PC-3 (cell line): ENCODE measurements around the gene CBFA2T3. TPM values are rescaled to one million over a fixed set of nuclear protein-coding genes. Genes with fewer than 3 reads are reported as not detected.
"Not testable (repeated sequence)": the region's sequence is repeated elsewhere in the genome, so short reads cannot be mapped to it uniquely, and the experiment has no call there.

Experiments
- ATAC-seq: fragments of 200-7000 bp; cut with Tn5 transposase; 2 replicates; pipeline ENCODE4 v1.9.1; 2020; ENCODE audit warnings: mild to moderate bottlenecking, moderate library complexity
- BruUV-seq: library from RNA; stranded (reverse); fragments of 400-500 nt; replicated peaks from 2 replicates; lab custom pipeline; 2021; lab: Mats Ljungman, UMichigan
- CTCF ChIA-PET: fragments of 300-600 bp; sonication (Branson Sonifier 250); formaldehyde crosslinking; loops from one replicate; lab custom pipeline; 2022; ENCODE audit warnings: antibody characterized with exemption; lab: Charles Lee
- POLR2A ChIA-PET: fragments of 300-600 bp; sonication (Branson Sonifier 250); formaldehyde crosslinking; loops from one replicate; lab custom pipeline; 2022; ENCODE audit warnings: antibody characterized with exemption; ENCODE audit not compliant: unreplicated experiment; lab: Charles Lee
- DNase-seq: peaks from one replicate; pipeline ENCODE4 v3.0.0-alpha.2; 2015
- H2AFZ ChIP-seq: fragments of 300-600 bp; sonication (generic); 2 replicates; pipeline ENCODE4 v1.6.0; 2016; ENCODE audit warnings: antibody characterized with exemption, low read length
- H3F3A ChIP-seq: fragments of 300-600 bp; sonication (generic); one replicate; pipeline ENCODE4 v1.6.0; 2017; ENCODE audit warnings: antibody characterized with exemption, low read length, control low read depth, mild to moderate bottlenecking; ENCODE audit not compliant: unreplicated experiment
- H3K27ac ChIP-seq: fragments of 300-600 bp; sonication (generic); 2 replicates; pipeline ENCODE4 v1.5.1; 2016; ENCODE audit warnings: mild to moderate bottlenecking, low read length
- H3K27me3 ChIP-seq: fragments of 300-600 bp; sonication (generic); 2 replicates; pipeline ENCODE4 v1.6.1; 2016; ENCODE audit warnings: low read length, mixed read lengths
- H3K36me3 ChIP-seq: fragments of 300-600 bp; sonication (generic); 2 replicates; pipeline ENCODE4 v1.6.1; 2016; ENCODE audit warnings: low read depth, mixed run types, low read length, mixed read lengths
- H3K4me1 ChIP-seq: fragments of 300-600 bp; sonication (generic); 2 replicates; pipeline ENCODE4 v1.5.1; 2016; ENCODE audit warnings: low read length; ENCODE audit not compliant: insufficient read depth
- H3K4me2 ChIP-seq: fragments of 300-600 bp; sonication (generic); 2 replicates; pipeline ENCODE4 v1.6.0; 2016; ENCODE audit warnings: low read length
- H3K4me3 ChIP-seq: fragments of 300-600 bp; sonication (generic); 2 replicates; pipeline ENCODE4 v1.5.1; 2016; ENCODE audit warnings: mild to moderate bottlenecking, low read length, mixed read lengths
- H3K79me2 ChIP-seq: fragments of 300-600 bp; sonication (generic); 2 replicates; pipeline ENCODE4 v1.6.1; 2017; ENCODE audit warnings: low read length, mixed read lengths
- H3K9ac ChIP-seq: fragments of 300-600 bp; sonication (generic); 2 replicates; pipeline ENCODE4 v1.6.0; 2016; ENCODE audit warnings: mild to moderate bottlenecking, low read length
- H3K9me2 ChIP-seq: fragments of 300-600 bp; sonication (generic); replicated peaks from 2 replicates; pipeline ENCODE4 v1.6.1; 2016; ENCODE audit warnings: mixed run types, low read length, mixed read lengths
- H3K9me3 ChIP-seq: fragments of 300-600 bp; sonication (generic); 2 replicates; pipeline ENCODE4 v1.6.1; 2016; ENCODE audit warnings: low read length, mixed read lengths
- H4K20me1 ChIP-seq: fragments of 300-600 bp; sonication (generic); 2 replicates; pipeline ENCODE4 v1.6.1; 2016; ENCODE audit warnings: low read length, mixed read lengths
- EZH2 ChIP-seq: fragments of 300-600 bp; sonication (generic); IDR thresholded peaks from one replicate; pipeline ENCODE4 v1.6.1; 2017; ENCODE audit warnings: antibody characterized with exemption, mild to moderate bottlenecking, low read length; ENCODE audit not compliant: unreplicated experiment
- EZH2phosphoT487 ChIP-seq: fragments of 300-600 bp; sonication (generic); IDR thresholded peaks from 2 replicates; pipeline ENCODE4 v1.6.1; 2018; ENCODE audit warnings: mild to moderate bottlenecking, antibody characterized with exemption, low read length, borderline replicate concordance
- intact Hi-C: fragments of 100-400 bp; cut with micrococcal nuclease; formaldehyde crosslinking; loops from 2 replicates; pipeline ENCODE4 v1.9.0; 2023
- total RNA-seq: library from RNA; depleted of rRNA; stranded (reverse); fragments of >200 nt; gene quantifications from 2 replicates; pipeline ENCODE4 v1.2.3, GENCODE V29; 2014
- TF ChIP-seq, protein P1 (sequence below): fragments of 300-600 bp; sonication (generic); conservative IDR thresholded peaks from 2 replicates; pipeline ENCODE4 v1.5.1; 2017; ENCODE audit warnings: antibody characterized with exemption, low read depth, mild to moderate bottlenecking, low read length

The CBFA2T3 gene
- total RNA-seq, 1 experiment from 2014 or later: not detected

- no peaks in the 10 kb centered on the region for H3K4me1 ChIP-seq
- no peaks in the 10 kb centered on the region for H3K27me3 ChIP-seq
- H3K9ac ChIP-seq: no peak overlapping the region
- no peaks in the 10 kb centered on the region for H3K9me3 ChIP-seq
- H2AFZ ChIP-seq: no peak overlapping the region
- CTCF ChIA-PET: no interaction called here
- peak; percentile 20 for DNase-seq
- H3F3A ChIP-seq: no peaks in the 10 kb centered on the region
- intact Hi-C loops: no loop called here
- BruUV-seq: no TSS peak
- no peak overlapping the region for H3K27ac ChIP-seq
- H3K9me2 ChIP-seq: no peaks in the 10 kb centered on the region
- H3K4me3 ChIP-seq: no peak overlapping the region
- ATAC-seq: no peak
- no peaks in the 10 kb centered on the region for H4K20me1 ChIP-seq
- H3K79me2 ChIP-seq: no peaks in the 10 kb centered on the region
- TF ChIP-seq, protein P1, sequence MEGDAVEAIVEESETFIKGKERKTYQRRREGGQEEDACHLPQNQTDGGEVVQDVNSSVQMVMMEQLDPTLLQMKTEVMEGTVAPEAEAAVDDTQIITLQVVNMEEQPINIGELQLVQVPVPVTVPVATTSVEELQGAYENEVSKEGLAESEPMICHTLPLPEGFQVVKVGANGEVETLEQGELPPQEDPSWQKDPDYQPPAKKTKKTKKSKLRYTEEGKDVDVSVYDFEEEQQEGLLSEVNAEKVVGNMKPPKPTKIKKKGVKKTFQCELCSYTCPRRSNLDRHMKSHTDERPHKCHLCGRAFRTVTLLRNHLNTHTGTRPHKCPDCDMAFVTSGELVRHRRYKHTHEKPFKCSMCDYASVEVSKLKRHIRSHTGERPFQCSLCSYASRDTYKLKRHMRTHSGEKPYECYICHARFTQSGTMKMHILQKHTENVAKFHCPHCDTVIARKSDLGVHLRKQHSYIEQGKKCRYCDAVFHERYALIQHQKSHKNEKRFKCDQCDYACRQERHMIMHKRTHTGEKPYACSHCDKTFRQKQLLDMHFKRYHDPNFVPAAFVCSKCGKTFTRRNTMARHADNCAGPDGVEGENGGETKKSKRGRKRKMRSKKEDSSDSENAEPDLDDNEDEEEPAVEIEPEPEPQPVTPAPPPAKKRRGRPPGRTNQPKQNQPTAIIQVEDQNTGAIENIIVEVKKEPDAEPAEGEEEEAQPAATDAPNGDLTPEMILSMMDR: no peak
- TF ChIP-seq EZH2phosphoT487 (no peak), EZH2 (no peak)
- no peak overlapping the region for H3K4me2 ChIP-seq
- POLR2A ChIA-PET: no interaction called here
- no peaks in the 10 kb centered on the region for H3K36me3 ChIP-seq
Observed at GRCh38 chr16:89009343-89010209, 32.6 kb upstream of the CBFA2T3 start.

DNA sequence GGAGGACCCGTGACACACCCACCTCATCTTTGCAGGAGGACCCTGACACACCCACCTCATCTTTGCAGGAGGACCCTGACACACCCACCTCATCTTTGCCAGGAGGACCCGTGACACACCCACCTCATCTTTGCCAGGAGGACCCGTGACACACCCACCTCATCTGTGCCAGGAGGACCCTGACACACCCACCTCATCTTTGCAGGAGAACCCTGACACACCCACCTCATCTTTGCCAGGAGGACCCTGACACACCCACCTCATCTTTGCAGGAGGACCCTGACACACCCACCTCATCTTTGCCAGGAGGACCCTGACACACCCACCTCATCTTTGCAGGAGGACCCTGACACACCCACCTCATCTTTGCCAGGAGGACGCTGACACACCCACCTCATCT, 31.8 kb upstream of the CBFA2T3 start:
- H3K9ac ChIP-seq, H3K27me3 ChIP-seq, POLR2A ChIA-PET, H3K9me2 ChIP-seq, H4K20me1 ChIP-seq, DNase-seq, intact Hi-C loops, H3K79me2 ChIP-seq, H3K4me1 ChIP-seq, H3K4me3 ChIP-seq, ATAC-seq, H2AFZ ChIP-seq, H3K4me2 ChIP-seq, CTCF ChIA-PET, H3K27ac ChIP-seq, BruUV-seq, H3F3A ChIP-seq, H3K9me3 ChIP-seq, H3K36me3 ChIP-seq: not testable (repeated sequence)

- ATAC-seq: no peak
- H3K36me3 ChIP-seq: no peaks in the 10 kb centered on the region
- intact Hi-C loops: no loop called here
- DNase-seq: no peak
- H3K4me3 ChIP-seq: no peak overlapping the region
- no peaks in the 10 kb centered on the region for H4K20me1 ChIP-seq
- no peaks in the 10 kb centered on the region for H3K9me2 ChIP-seq
- peaks cover 8% of the 10 kb centered on the region for H3K27me3 ChIP-seq
- no peaks in the 10 kb centered on the region for H3K79me2 ChIP-seq
- TF ChIP-seq, protein P1: no peak
- TF ChIP-seq EZH2phosphoT487 (no peak), EZH2 (no peak)
- H3K4me1 ChIP-seq: no peaks in the 10 kb centered on the region
- CTCF ChIA-PET: no interaction called here
- H3K9me3 ChIP-seq: no peaks in the 10 kb centered on the region
- no peaks in the 10 kb centered on the region for H3F3A ChIP-seq
- BruUV-seq: no TSS peak
- no peak overlapping the region for H2AFZ ChIP-seq
- H3K27ac ChIP-seq: no peak overlapping the region
- POLR2A ChIA-PET: no interaction called here
- H3K9ac ChIP-seq: no peak overlapping the region
- no peak overlapping the region for H3K4me2 ChIP-seq
Observed at GRCh38 chr16:89007371-89008249, 30.6 kb upstream of the CBFA2T3 start.
